Hepatocyte (in vitro differentiated cells): ENCODE results near the gene GLRA2.

ENCODE experiments used
- CTCF ChIP-seq: fragments of 200-600 bp; sonication (generic); IDR thresholded peaks from 2 replicates; pipeline ENCODE4 v1.5.1; 2016; ENCODE audit warnings: antibody characterized with exemption, mild to moderate bottlenecking; ENCODE audit not compliant: poor library complexity
- EZH2 ChIP-seq: fragments of 200-600 bp; sonication (generic); IDR thresholded peaks from 2 replicates; pipeline ENCODE4 v1.6.1; 2016; ENCODE audit warnings: antibody characterized with exemption, mild to moderate bottlenecking, borderline replicate concordance
- EZH2phosphoT487 ChIP-seq: fragments of 200-600 bp; sonication (generic); IDR thresholded peaks from one replicate; pipeline ENCODE4 v1.6.1; 2018; ENCODE audit warnings: antibody characterized with exemption, mild to moderate bottlenecking, low read depth, moderate library complexity; ENCODE audit not compliant: unreplicated experiment, severe bottlenecking

GRCh38 chrX:14672611-14673172, 143.4 kb downstream of the GLRA2 start:
- TF ChIP-seq CTCF (no peak), EZH2phosphoT487 (no peak), EZH2 (no peak)
